NCI-H1694 treated with DMSO at 0.1 percent for 48 hours (cell line): ENCODE measurements around the gene SLCO3A1.
"Not testable (repeated sequence)": the region's sequence is repeated elsewhere in the genome, so short reads cannot be mapped to it uniquely, and the experiment has no call there.

ENCODE experiments used
- DNase-seq: peaks from one replicate; lab custom pipeline; 2025; lab: John Stamatoyannopoulos, UW

Gene SLCO3A1

DNA sequence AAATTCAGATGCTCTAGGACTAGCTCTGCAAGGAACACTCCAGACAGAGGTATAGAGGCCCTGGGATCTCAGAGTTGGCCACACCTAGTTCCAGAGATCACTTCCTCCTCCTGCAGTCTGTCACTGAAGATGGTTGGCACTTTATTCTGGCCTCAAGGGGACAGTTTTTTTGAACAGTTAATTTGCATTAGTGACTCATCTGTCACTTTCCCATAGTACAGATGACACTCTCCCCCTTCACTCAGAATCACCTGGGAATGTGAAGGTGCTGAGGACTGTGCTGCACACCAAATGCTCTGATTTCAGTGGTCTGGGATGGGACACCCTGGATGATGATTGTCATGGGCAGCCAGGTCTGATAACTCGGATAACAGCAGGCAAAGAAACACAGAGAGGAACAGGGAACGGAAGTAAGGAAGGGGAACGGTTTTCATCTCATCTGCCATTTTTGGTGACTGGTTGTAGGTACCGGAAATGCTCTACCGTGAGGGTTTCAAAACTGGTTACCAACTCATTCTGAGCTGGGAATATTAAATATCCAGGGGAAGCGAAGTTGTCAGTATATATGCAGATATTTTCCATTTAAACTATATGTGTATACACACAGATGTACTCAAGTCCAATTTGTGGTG is 307.6 kb downstream of the SLCO3A1 start:
- no peak for DNase-seq

GRCh38 chr15:92162657-92163056 is 309.1 kb downstream of the SLCO3A1 start:
- no peak for DNase-seq

GRCh38 chr15:92163641-92164040 is 310.1 kb downstream of the SLCO3A1 start:
- DNase-seq: no peak

- no peak for DNase-seq
Observed at GRCh38 chr15:92164327-92165000, 311.0 kb downstream of the SLCO3A1 start.

- DNase-seq: no peak
Observed at GRCh38 chr15:92165001-92165346, 311.5 kb downstream of the SLCO3A1 start.

DNA sequence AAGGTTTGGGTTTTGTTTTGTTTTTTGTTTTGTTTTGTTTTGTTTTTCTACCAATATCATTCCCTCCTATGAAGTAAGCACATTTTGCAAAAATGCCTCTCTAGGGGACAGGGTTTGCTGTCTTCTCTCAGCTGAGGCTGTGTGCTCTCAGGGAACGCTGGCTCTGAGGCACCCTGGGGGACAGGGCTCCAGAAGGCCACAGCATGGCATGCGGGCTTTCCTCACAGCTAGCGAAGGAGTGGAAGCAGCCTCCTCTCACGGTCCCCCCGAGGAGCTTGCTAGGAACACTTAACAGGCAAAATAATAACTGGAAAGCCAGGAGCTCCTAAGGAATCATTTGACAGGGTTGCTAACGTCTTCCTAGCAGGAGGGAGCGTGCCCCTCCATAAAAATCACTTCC is 312.5 kb downstream of the SLCO3A1 start:
- DNase-seq: no peak

GRCh38 chr15:92166751-92167405 is 313.4 kb downstream of the SLCO3A1 start:
- no peak for DNase-seq

- DNase-seq: no peak
Observed at GRCh38 chr15:92167451-92167850, 313.9 kb downstream of the SLCO3A1 start.

DNA sequence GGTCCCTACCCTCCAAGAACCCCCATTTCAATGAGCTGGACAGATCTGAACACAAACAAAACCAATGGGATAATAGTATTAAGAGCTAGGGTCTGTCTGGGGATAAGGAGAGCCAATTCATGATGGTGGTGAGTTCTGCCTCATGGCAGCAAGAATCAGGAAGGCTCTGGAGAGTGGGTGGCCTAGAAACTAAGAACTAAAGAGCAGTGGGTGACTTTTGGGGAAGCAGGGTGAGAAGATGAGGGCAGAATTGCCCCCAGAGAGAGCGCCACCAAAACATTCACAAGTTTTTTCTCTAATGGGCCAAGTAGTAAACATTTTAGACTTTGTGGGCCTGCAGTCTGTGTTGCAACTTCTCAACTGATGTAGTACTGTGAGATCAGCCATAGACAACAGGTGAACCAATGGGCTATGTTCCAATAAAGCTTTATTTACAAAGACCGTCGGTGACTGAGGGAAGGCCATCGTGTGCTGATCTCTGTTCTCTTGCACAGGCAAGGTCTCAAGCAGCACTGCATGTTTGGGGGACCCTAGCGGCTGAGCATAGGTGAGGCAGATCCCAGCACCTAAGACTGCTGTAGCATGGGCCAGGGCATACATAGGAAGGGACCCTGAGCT is 314.7 kb downstream of the SLCO3A1 start:
- no peak for DNase-seq

- no peak for DNase-seq
Observed at GRCh38 chr15:92170897-92171296, 317.4 kb downstream of the SLCO3A1 start.

DNA sequence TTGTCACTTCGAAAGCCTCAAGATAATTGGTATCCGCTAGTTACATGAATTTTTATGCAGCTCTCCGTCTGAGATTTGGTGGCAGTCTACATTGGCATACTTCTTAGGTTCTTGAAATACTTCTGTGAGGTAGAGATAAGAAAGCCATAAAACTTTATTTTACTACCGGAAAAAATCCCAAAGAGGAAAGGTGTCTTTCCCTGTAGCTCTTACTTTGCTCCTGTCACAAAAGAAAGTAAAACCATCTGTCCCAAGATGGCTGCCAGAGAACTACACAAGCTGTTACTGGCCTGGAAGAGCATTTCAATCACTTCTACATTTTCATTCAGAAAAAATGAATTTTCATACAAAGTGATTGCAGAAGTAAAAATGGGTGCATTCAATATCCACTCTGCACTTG is 325.4 kb downstream of the SLCO3A1 start:
- no peak for DNase-seq

DNA sequence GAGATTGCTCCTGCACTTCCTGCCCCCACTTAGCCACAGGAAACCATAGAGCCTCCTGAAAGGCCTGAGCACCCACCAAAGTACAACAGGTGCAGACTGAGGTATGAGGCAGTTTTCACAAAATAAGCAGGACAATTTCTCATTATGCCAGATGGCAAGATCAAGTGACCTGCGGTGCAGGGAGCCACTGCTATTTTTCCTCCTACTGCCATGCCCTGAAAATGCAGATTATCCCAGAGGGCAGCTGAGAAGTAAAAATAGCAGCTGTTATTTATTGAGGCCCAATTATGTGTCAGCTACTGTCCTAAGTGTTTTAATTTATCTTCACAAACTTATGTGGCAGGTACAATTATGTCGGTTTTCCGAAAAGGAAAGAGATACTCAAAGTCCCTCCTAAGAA is 330.6 kb downstream of the SLCO3A1 start:
- no peak for DNase-seq

- DNase-seq: no peak
Observed at GRCh38 chr15:92184679-92185230, 331.2 kb downstream of the SLCO3A1 start.

- DNase-seq: no peak
Observed at GRCh38 chr15:92187975-92188374, 334.5 kb downstream of the SLCO3A1 start.

GRCh38 chr15:92189166-92189565 is 335.7 kb downstream of the SLCO3A1 start:
- no peak for DNase-seq

DNA sequence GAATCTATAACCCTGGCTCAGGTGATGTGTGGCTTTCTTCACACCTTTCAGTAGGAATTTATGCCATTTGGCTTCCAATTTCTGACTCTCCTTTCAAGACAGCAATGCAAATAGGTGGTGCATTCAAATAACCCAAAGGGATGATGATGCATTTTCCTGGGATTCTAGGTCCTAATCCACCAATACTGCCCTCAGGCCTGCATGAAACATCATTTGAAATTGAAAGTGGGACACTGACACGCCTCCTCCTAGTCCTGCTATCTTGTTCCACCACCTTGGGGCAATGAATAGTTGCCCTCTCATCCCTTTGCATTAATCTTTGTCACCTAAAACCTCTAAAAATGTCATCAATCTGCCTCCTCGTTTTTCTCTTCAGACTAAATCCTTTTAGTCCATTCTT is 341.7 kb downstream of the SLCO3A1 start:
- DNase-seq: no peak

DNA sequence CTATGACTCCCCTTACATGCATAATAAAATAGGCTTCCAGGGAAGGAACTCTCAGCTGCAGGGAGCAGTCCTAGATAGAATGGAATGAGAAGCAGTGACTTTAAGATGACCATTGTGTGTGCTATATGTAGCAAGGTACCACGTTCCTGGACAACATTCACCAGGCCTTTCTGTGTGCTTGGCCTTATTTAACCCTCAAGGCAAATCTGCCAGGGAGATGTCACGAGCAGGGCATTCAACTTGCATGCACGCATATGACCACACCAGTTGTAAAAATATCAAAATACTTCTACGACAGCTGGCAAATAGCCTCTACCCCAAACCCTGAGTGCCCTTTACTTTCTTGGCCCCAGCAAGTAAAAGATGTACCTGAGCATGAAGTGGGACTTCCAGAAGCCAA is 342.8 kb downstream of the SLCO3A1 start:
- no peak for DNase-seq

- no peak for DNase-seq
Observed at GRCh38 chr15:92197746-92198145, 344.2 kb downstream of the SLCO3A1 start.

GRCh38 chr15:92200891-92201290 is 347.4 kb downstream of the SLCO3A1 start:
- DNase-seq: no peak

DNA sequence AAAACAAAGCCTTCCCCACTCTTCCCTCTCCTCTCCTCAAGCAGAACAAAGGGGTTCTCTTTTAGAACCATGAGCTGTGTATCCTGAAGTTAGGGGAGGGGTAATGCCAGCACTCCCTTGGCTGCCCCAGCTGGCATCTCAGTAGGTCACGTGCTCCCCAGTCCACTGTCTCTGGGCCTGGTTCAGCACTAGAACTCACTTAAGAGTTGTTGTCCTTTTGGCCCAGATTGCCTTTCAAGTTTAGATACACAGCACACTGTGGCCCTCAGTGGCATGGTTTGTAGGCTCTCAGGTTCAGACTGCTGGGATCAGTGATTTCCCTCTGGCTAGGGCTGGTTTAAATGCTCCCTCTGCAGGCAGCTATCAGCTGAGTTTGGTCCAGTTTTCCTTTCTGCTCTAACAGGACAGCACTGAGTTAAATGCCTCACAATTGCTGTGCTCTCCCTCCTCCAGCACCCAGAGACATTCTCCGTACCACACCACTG is 351.8 kb downstream of the SLCO3A1 start:
- DNase-seq: no peak

DNA sequence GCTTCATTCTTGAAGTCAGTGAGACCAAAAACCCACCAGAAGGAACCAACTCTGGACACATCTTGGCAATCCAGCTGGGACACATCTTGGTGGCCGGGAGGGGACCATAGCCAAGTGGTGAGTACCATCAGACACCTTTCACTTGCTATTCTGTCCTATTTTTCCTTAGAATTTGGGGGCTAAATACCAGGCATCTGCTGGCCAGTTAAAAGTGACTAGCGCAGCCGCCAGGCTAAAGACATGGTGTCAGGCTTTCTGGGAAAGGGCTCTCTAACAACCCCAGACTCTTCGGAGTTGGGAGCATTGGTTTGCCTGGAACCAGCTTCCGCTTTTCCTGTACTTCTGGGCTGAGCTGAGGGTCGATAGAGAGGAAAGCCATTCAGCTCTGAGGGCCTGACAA is 354.1 kb downstream of the SLCO3A1 start:
- DNase-seq: not testable (repeated sequence)
